VCaP (cell line): ENCODE results near the gene KIAA1549.

ENCODE experiments used
- H3K27ac ChIP-seq: fragments of 450-650 bp; 2 replicates; pipeline ENCODE4 v1.5.1; 2017
- TF ChIP-seq, protein P1 (sequence below): fragments of 450-650 bp; conservative IDR thresholded peaks from 2 replicates; pipeline ENCODE4 v1.5.1; 2017; ENCODE audit warnings: mild to moderate bottlenecking, moderate library complexity

Gene KIAA1549

DNA sequence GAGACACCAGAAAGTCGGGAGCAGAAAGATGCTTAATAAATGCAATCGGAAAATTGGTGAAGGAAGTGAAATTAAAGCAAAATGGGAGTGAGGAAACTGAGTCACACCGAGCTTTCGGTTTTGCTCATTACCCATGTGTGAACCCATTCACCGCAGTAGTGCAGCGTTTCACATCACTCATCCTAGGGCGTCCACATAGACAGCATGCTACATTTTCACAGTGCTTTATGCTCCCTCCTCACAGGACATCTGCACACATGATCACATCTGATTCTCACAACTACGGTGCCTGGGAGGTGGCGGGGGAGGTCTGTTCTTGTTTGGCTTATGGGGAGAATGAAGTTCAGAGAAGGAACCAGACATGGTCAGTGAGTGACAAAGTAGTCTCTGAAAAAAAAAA is 146.6 kb downstream of the KIAA1549 start:
- TF ChIP-seq, protein P1, sequence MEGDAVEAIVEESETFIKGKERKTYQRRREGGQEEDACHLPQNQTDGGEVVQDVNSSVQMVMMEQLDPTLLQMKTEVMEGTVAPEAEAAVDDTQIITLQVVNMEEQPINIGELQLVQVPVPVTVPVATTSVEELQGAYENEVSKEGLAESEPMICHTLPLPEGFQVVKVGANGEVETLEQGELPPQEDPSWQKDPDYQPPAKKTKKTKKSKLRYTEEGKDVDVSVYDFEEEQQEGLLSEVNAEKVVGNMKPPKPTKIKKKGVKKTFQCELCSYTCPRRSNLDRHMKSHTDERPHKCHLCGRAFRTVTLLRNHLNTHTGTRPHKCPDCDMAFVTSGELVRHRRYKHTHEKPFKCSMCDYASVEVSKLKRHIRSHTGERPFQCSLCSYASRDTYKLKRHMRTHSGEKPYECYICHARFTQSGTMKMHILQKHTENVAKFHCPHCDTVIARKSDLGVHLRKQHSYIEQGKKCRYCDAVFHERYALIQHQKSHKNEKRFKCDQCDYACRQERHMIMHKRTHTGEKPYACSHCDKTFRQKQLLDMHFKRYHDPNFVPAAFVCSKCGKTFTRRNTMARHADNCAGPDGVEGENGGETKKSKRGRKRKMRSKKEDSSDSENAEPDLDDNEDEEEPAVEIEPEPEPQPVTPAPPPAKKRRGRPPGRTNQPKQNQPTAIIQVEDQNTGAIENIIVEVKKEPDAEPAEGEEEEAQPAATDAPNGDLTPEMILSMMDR: no peak
- H3K27ac ChIP-seq: no peak overlapping the region

DNA sequence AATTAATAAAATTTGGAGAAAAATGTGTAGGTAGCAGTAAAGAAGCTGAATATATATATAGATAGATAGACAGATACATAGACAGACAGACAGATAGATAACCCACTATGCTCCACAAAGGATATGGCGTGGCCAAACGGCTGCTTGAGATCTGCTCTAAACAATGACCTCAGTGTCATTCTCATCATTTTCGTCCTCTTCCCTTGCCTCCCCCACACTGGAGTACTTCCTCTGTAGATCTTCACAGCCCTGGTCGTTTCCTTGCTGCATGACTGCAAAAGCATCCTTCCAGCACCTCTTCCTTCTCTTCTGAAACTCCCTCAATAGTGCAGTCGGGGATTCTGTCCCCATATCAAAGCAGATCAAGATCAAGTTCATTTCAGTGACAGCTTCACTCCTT is 147.6 kb downstream of the KIAA1549 start:
- TF ChIP-seq, protein P1: no peak
- no peak overlapping the region for H3K27ac ChIP-seq

DNA sequence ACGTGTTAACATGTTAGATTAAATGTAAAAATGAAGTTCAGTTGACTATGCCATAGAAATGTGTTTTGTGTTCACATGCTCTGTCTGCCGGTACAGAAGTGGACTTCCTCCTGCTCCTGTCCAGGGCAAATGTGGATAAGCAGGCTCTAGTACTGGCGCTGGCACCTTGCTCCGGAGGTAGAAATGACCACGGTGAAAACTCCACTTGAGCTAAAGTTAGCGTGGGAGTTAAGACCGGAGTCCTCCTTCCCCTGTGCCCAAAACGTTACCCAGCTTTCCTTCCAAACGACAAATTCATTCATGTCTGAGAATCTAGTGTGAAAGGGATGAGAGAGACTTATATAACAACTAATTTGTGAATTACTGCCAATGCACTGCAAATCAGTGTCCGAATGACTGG is 148.2 kb downstream of the KIAA1549 start:
- TF ChIP-seq, protein P1: no peak
- no peak overlapping the region for H3K27ac ChIP-seq

DNA sequence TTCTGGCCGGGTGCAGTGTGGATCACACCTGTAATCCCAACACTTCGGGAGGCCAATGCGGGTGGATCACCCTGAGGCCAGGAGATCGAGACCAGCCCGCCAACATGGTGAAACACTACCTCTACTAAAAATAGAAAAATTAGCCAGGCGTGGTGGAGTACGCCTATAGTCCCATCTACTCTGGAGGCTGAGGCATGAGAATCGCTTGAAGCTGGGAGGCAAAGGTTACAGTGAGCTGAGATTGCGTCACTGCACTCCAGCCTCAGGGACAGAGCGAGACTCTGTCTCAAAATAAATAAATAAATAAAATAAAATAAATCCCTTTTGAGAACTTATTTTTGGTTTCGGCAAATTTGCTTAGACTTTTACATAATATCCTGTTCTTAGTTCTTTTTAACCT is 151.9 kb downstream of the KIAA1549 start:
- H3K27ac ChIP-seq: no peak overlapping the region
- TF ChIP-seq, protein P1: no peak

DNA sequence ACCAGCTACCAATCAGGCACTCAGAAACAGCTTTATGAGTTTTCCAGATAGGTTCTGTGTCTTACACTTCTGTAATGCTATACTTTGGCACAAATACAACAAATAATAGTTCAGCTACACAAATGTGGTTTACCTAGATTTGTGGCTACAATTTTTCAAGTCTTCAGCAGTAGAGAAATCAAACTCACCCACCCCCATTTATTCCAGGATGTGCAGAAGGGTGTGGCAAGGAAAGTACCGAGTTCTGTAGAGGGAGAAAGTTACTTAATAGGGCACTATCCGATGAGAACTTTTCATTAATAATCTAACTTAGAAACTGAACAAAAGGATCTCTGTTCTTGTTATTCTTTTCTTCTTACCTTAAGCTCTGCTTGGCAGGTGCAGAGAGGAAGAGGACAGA is 152.9 kb downstream of the KIAA1549 start:
- TF ChIP-seq, protein P1: no peak
- no peak overlapping the region for H3K27ac ChIP-seq

DNA sequence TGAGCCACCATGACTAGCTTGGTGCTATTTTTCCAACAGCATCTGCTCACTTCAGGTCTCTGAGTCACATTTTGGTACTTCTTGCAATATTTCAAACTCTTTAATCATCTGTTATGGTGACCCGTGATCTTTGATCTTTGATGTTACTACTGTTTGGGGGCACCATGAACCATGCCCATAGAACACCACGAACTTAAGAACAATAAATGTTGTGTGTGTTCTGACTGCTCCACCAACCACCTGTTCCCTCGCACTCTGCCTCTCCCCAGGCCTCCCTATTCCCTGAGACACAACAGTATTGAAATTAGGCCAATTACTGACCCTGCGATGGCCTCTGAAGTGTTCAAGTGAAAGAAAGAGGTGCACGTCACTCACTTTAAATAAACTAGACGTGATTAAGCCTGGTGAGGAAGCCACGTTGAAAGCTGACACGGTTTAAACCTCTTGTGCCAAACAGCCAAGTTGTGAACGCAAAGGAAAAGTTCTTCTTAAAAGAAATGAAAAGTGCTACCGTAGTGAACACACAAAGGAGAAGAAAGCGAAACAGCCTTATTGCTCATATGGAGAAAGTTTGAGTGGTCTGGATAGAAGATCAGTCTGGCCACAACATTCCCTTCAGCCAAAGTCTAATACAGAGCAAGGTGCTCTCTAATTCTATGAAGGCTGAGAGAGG is 156.0 kb downstream of the KIAA1549 start:
- TF ChIP-seq, protein P1: no peak
- no peak overlapping the region for H3K27ac ChIP-seq

DNA sequence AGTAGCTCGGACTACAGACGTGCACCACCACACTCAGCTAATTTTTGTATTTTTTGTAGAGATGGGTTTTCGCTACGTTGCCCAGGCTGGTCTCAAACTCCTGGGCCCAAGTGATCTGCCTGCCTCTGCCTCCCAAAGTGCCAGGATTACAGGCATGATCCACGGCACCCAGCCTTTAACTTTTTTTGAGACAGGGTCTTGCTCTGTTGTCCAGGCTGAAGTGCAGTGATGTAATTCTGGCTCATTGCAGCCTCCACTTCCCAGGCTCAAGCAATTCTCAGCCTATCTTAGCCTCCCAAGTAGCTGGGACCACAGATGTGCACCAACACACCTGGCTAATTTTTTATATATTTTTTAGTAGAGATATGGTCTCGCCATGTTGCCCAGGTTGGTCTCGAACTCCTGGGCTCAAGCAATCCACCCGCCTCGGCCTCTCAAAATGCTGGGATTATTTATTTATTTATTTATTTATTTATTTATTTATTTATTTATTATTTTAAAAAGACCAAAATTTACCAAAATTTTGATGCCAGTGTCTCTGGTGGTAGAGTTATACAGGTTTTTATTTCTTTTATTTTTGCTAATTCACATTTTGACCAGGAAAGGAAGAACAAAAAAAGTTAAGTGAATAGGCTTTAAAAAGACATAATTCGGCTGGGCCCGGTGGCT is 158.2 kb downstream of the KIAA1549 start:
- TF ChIP-seq, protein P1: no peak

More for the DNA sequence above, 158.2 kb downstream of the KIAA1549 start:
- no peak overlapping the region for H3K27ac ChIP-seq
